Left colon (tissue), 2 donors: ENCODE measurements around the gene C8A. TPM values are rescaled to one million over a fixed set of nuclear protein-coding genes. Genes with fewer than 3 reads are reported as not detected.

ENCODE experiments used
- ATAC-seq: fragments of 200-7000 bp; cut with Tn5 transposase; one replicate; pipeline ENCODE4 v1.9.1; 2020; ENCODE audit warnings: mild to moderate bottlenecking, moderate library complexity
- DNase-seq, 2 donors: peaks; one replicate each; pipeline ENCODE4 v3.0.0-alpha.2; 2020
- intact Hi-C, 2 donors: fragments of 100-400 bp; cut with DNase I in 1 of 2; cut with micrococcal nuclease in 1 of 2; formaldehyde crosslinking; loops; one replicate each; pipeline versions ENCODE4 v1.11.2 to v1.14.0; 2022; cut with DNase I, micrococcal nuclease
- total RNA-seq, 2 donors: library from RNA; stranded (reverse); fragmentation: NEBNext Ultra II Directional; extraction: Animal tissue kit (Norgen Biotek cat#: 25700); gene quantifications; one replicate each; pipeline ENCODE4 v1.2.1, GENCODE V29; 2021
- donor health status: DM: no; HTN: no; CAD: no.
- donor health status: DM: yes; HTN: yes; CAD: no.

Gene C8A
- total RNA-seq, 2 donors from 2014 or later, result not detected

- ATAC-seq, result no peak
- intact Hi-C loops, result no loop called here
- no peak for DNase-seq
Observed at GRCh38 chr1:56912325-56912724, 57.7 kb downstream of the C8A start.

- ATAC-seq, result no peak
Observed at GRCh38 chr1:56915960-56916359, 61.4 kb downstream of the C8A start.

GRCh38 chr1:56916630-56917029, 62.0 kb downstream of the C8A start:
- DNase-seq, result no peak
- no peak for ATAC-seq
- intact Hi-C loops, result no loop called here

More at GRCh38 chr1:56915960-56916359, 61.4 kb downstream of the C8A start:
- intact Hi-C loops, result no loop called here
- no peak for DNase-seq

- intact Hi-C loops, result no loop called here
- ATAC-seq, result no peak
- DNase-seq, result no peak
Observed at GRCh38 chr1:56917356-56917755, 62.8 kb downstream of the C8A start.

- DNase-seq (no peak), ATAC-seq (no peak)
- intact Hi-C loops, result no loop called here
Observed at GRCh38 chr1:56920591-56921001, 66.0 kb downstream of the C8A start.

- DNase-seq (no peak), ATAC-seq (no peak)
- intact Hi-C loops, result no loop called here
Observed at GRCh38 chr1:56921479-56921878, 66.9 kb downstream of the C8A start.

GRCh38 chr1:56922070-56922469, 67.5 kb downstream of the C8A start:
- no peak for ATAC-seq
- intact Hi-C loops, result no loop called here
- DNase-seq, result no peak

GRCh38 chr1:56922507-56922906, 67.9 kb downstream of the C8A start:
- DNase-seq, result no peak
- intact Hi-C loops, result no loop called here
- no peak for ATAC-seq

GRCh38 chr1:56923201-56923600, 68.6 kb downstream of the C8A start:
- DNase-seq, result no peak
- ATAC-seq, result no peak
- intact Hi-C loops, result no loop called here

- DNase-seq (no peak), ATAC-seq (no peak)
- intact Hi-C loops, result no loop called here
Observed at GRCh38 chr1:56924116-56924515, 69.5 kb downstream of the C8A start.

- DNase-seq, result no peak
- ATAC-seq, result no peak
- intact Hi-C loops, result no loop called here
Observed at GRCh38 chr1:56925193-56925592, 70.6 kb downstream of the C8A start.

- DNase-seq (no peak), ATAC-seq (no peak)
- intact Hi-C loops, result no loop called here
Observed at GRCh38 chr1:56927171-56927570, 72.6 kb downstream of the C8A start.

- intact Hi-C loops, result no loop called here
- DNase-seq (no peak), ATAC-seq (no peak)
Observed at GRCh38 chr1:56927986-56928385, 73.4 kb downstream of the C8A start.

- DNase-seq, result no peak
- intact Hi-C loops, result no loop called here
- no peak for ATAC-seq
Observed at GRCh38 chr1:56929492-56929891, 74.9 kb downstream of the C8A start.

GRCh38 chr1:56931211-56931610, 76.6 kb downstream of the C8A start:
- DNase-seq (no peak), ATAC-seq (no peak)
- intact Hi-C loops, result no loop called here

- intact Hi-C loops, result no loop called here
- no peak for ATAC-seq
- no peak for DNase-seq
Observed at GRCh38 chr1:56931686-56932085, 77.1 kb downstream of the C8A start.

GRCh38 chr1:56933161-56933560, 78.6 kb downstream of the C8A start:
- ATAC-seq (no peak), DNase-seq (no peak)
- intact Hi-C loops, result no loop called here

GRCh38 chr1:56933606-56934005, 79.0 kb downstream of the C8A start:
- ATAC-seq (no peak), DNase-seq (no peak)
- intact Hi-C loops, result no loop called here

GRCh38 chr1:56934430-56935060, 79.9 kb downstream of the C8A start:
- DNase-seq (no peak), ATAC-seq (no peak)
- intact Hi-C loops, result no loop called here

GRCh38 chr1:56938646-56939045, 84.0 kb downstream of the C8A start:
- ATAC-seq, result no peak
- intact Hi-C loops, result no loop called here

GRCh38 chr1:56939209-56939608, 84.6 kb downstream of the C8A start:
- DNase-seq (no peak), ATAC-seq (no peak)
- intact Hi-C loops, result no loop called here

More at GRCh38 chr1:56938646-56939045, 84.0 kb downstream of the C8A start:
- no peak for DNase-seq
